SK-N-DZ (cell line): ENCODE measurements around the gene PTRH1.

Experiments used
- DNase-seq: peaks from one replicate; pipeline ENCODE4 v3.0.0-alpha.2; 2015; ENCODE audit warnings: low spot score

The PTRH1 gene

DNA sequence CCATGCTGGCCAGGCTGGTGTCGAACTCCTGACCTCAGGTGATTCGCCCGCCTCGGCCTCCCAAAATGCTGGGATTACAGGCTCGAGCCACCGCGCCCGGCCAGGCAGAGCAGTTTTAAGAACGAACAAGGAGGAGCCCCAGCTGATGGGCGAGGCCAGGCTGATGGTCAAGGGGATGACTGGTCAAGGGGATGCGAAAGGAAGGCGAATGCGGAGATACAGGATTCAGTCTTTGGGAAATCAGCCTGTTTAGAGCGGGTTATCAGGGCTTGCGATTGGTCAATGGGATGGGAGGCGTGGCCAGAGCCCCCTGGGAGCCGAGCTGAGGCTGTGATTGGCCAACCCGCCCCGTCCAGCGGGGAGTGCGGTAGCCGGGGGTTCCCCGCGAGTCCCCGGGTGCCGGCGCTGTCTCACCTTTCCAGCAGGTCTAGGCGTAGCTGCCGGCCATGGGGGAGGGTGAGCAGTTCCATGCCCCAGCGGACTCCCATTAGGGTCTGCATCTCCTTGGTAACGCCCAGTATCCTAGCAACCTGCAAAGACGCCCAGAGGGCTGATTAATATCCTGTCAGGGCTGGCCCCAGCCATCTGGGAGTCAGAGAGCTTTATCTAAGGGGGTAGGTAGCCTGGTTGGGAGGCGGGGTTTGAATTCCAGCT lies 27.1 kb upstream of the PTRH1 start:
- peak; percentile 89 for DNase-seq

DNA sequence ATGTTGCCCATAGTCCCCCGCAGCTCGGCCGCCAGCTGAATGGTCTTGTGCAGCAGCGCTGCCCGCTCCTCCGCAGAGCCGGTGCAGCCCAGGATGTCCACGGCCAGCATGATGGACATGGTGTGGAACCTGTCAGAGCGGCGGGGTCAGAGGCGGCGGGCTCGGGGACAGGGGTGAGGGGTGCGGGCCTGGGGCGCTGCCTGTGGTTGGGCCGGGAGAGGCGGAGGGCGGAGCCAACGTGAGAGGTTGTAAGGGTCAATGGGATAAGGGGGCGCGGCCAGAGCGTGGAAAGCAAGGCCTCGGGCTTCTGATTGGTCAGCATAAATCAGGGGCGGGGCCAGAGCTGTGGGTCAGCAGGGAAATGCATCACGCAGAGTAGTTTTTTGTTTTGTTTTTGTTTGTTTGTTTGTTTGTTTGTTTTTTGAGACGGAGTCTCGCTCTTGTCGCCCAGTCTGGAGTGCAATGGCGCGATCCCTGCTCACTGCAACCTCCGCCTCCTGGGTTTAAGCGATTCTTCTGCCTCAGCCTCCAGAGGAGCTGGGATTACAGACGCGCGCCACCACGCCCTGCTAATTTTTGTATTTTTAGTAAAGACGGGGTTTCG lies 26.5 kb upstream of the PTRH1 start:
- DNase-seq, result no peak

DNA sequence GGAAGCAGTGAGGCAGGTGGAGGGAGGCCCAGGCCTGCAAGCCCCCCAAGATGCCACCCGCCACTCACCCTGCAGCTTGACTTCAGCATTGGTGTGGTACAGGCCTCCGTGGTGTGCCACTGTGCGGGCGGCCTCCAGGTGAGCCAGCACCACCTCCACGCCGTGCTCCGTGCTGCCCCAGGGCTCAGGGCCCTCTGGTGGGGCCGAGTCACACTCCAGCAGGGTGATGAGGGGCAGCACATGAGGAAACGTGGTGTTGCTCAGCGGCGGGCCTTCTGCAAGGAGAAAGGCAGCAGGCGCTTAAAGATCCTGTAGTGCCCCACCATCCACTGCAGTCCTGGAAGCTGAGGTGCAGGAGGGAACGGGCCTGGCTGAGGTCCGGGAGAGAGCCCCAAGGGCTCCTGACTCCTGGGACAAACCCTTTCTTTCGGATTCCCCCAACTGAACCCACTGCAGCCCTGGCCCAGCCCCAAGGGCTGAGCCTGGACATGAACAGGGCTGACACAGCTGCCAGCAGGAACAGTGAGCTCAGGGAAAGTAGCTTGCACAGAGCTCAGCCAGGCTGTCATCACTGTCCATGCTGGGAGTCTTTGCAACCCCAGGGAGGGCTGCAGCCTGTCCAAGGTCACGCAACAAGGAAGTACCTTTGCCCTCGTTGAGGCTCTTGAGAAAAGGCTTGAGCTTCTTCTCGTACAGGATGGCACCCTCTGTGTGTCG lies 24.3 kb upstream of the PTRH1 start:
- DNase-seq, result no peak

DNA sequence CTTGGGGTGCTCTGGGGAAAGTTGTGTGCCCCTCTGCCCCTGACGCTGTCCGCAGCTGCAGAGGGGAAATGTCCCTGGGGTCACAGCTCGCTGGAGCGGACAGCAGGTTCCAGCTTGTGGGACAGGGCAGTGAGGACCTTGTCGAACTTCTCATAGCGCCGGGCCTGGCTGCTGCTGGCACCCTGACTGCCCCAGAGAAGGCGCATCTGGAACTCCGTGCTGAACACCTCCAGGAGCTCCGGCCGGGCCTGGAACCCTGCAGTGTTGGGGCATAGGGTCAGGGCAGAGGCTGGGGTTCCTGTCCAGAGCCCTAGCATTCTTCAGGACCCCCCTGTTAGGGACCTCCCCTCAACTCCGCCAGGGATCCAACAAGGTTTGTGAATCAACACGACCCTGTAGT lies 23.2 kb upstream of the PTRH1 start:
- DNase-seq, result no peak

DNA sequence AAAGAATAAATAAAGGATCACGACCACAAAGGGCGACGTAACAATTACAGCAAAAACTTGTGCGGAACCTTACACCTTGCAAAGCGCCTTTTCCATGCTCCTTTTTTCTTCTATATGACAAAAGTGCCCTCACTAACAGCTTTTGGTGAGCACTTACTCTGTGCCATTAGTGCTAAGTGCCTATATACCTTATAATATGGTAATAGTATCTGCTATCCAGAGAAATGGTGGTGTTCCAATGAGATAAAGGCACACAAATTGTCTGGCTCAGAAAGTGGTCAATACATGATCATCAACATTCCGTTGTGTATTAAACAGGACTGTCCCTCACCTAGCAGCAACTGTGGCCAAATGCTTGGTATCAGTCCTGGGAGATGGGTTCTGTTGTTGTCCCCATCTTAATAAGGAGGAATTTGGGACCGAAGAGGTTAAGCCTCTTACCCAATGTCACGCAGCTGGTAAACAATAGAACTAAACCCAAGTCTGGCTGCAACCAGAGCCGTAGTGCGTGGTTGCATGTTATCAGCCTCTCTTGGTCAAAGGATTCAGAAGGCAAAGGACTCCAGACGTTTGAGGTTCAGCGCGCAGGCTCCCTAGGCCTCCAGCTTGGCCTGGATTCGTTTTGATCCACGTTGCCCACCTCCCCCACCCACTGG lies 20.2 kb upstream of the PTRH1 start:
- no peak for DNase-seq

DNA sequence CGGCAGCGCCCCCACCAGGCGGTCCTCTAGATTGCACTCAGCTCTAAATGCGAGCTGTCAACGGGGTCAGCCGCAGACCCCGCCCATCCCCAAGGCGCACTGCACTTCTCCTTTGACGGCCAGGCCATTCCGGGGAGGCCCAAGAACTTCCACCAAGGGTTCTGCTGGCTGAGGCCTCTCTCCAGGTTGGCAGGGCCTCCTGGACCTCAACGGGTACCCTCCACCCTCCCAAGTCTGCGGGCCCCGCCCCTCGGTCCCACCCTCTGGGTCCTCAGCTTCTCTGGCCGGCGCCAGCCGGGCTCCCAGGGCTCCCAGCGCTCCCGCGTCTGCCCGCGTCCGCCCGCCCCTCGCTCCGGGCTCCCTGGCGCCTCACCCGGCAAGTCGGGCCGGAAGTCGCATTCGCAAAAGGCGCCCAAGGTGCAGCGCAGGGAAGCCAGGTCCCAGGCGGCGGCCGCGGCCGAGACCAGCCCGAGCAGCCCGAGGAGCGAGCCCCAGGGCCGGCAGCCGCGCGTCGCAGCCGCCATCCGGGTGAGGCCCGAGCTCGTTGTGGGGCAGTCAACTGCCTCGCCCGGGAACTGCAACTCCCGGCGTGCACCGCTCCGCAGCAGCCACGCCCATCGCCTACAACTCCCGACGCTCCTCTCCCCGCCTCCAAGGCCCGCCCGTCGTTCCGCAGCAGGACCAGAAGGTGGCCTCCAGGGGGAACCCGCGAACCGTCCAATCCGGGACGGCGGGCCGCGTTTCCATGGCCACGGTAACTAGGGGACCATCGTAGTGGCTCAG lies 19.5 kb upstream of the PTRH1 start, which contains the start of gene TOR2A:
Gene TOR2A (minus strand): TSS at position 548 of the 783 bp plus-strand sequence. CDS start 24 bp downstream, at position 524.
- DNase-seq, result peak; percentile 96

DNA sequence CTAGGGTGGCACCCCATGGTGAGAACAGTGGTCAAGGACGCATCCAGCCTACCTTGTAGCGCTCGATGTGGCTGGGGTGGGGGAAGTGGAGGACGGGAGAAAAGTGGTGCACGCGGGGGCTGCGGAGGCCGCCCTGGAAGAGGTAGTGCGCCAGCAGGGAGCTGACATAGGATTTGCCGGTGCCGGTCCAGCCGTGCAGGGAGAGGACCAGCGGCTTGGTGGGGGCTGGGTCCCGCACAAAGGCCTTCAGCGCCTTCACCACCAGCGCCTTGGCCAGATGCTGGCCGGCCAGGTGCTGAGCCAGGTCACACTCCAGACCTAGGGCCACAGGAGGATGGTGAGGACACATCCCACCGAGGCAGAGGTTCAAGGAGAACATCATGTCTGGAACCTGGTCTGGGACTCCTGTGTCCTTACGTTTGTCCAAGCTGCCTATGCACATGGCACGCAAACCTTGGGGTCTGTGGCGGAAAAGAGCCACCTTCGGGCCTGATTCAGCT lies 18.8 kb upstream of the PTRH1 start:
- no peak for DNase-seq

DNA sequence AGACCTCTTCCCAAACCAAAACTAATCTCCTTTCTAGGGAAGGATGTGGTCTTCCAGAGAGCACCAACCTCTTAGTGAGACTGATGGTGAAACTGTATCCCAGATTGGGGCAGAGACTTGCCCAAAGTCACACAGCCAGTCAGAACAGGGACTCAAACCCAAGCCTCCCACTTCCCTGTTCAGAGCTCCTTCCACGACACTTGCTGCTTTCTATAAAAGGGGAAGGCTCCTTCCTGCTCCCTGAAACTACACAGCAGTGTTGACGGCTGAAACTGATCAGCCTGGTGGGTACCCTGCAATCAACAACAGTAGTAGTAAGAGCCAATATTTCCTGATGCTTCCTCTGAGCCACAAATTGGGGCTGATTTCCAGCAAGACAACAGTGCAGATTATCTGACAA lies 18.2 kb upstream of the PTRH1 start:
- no peak for DNase-seq

DNA sequence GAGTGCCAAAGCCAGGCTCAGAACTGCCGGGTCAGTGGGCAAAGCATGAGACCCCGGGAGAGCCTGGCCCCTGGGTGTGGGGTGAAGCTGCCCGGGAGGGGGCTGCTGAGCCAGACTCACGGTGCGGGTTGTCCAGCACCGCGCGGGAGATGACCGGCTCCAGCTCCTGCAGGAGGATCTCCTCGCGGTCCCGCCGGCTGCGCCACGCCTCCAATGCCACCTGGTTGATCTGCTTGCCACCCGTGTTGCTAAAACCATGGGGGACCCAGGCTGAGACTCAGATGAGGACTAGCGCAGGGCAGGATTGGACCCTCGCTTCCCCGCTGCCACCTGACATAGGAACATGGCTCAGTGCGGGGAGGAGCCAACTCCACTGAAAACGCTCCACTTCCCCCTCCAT lies 17.0 kb upstream of the PTRH1 start:
- no peak for DNase-seq

DNA sequence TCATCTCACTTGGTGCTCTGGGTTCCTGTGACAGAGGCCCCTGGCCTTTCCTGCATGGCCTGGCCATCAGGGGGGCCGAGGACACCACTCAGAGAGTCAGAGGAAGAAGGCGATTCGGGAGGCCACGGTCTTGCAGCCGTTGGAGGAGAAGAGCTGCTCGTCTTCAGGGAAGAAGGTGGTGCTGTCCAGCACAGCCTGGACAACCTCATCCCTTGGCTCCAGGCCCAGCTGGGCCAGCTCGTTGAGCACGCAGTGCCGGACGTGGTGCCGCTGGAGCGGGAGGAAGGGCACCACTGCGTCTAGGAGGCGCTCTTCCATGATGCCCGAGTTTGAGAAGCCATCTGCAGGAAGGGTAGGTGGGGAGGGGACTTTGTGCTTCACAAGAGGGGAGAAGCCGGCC lies 16.5 kb upstream of the PTRH1 start:
- DNase-seq, result no peak

DNA sequence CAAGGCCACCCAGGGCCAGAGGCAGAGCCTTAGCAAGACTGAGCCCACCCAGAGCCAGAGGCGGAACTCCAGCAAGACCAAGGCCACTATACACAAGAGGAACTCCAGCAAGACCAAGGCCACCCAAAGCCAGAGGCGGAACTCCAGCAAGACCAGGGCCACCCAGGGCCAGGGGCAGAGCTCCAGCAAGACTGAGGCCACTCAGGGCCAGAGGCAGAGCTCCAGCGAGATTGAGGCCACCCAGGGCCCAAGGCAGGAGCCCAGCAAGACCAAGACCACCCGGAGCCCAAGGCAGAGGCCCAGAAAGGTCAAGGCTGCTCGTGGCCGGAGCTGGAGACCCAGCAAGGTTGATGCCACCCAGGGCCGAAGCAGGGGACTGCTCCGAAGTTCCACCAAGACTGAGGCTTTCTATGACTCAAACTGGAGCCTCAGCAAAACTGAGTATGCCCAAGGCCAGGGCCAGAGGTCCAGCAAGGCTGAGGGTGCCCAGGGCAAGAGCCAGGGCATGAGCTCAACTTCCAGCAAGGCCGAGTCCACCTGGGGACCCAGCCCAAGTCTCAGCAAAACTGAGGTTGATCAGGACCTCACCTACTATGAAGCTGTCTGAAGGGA lies 15.4 kb upstream of the PTRH1 start:
- no peak for DNase-seq

DNA sequence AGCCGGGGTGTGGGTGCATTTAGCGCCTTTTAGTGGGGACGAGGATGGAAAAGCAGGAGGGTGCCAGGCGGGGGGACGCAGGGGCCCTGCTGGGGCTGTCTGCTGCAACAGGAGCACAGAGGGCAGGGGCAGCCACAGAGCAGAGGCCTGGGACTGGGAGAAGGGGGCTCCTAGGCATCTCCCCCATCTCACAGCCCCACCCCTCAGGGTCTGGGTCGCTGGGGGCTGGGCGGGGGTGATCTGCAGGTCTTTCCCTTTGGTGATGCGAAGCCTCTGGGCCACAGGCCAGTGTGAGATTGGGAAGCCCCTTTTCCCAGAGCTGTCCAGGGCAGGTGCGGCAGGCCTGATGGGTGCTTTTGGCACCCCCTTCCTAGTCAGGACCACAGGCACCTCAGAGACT lies 14.8 kb upstream of the PTRH1 start:
- DNase-seq, result no peak

DNA sequence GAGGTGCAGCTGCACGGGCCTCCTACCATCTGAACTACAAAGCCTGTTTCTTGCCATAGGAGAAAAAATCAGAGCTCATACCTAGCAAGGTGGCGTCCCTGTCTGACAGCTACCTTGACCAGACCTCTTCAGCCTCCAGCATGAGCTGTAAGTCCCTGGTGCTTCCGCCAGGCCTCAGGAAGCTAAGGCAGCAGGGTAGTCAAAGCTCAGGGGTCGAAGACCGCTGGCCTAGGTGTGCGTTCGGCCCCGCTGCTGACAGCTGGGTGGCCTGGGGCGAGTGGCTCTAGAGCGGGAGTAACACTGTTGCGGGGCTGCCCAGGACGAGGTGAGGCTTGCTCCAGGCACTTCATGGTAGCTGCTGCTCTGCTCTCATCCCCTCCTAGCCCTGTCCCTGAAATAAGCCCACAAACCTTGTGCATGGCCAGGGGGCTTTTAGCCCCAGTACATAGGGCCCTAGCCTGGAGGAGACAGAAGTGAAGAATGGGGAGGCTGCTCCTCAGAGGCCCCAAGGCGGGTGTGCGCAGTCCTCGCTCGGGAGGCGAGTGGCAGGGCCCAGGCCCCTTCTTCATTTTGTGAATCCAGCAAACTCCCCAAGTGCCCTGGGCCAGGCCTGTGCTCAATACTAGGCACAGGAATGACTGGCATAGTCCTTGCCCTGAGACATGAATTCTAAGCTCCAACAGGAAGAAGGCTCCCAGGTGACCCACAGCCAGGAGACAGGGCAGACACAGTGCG lies 14.2 kb upstream of the PTRH1 start:
- no peak for DNase-seq

DNA sequence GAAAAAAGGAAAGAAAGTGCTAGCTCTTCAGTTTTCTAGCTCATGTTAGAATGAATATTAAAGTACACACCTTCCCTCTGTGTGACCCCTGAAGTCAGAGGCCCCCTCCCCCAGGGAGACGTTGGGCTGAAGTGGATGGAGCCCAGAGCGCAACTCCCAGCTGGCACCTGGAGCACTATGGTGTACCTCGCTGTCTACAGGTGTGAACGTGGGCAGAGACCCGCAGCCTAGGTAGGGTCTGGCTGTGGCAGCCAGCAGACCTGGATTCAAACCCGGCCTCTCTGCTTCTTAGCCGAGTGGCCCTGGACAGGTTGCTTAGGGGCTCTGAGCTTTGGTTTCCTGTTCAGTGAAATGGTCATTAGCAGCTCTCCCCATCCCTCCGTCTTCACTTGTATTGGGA lies 13.3 kb upstream of the PTRH1 start:
- DNase-seq, result no peak

DNA sequence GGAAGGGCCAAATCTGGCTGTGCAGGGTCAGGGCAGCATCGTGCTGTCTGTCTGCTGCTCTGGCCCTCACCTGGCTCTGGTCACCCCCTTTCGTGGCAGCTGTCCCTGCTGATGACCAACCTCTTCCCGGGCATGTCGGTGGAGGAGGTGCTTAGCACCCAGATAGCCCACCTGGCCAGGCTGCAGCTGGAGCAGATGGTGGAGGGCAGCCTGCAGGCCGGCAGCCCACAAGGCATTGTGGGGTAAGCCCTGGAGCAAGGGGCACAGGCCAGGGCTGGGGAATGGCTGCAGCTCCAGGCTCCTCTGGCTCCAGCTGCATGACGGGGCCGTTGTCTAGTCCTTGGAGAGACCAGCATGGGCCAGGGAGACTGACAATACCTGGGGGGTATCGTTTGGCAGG lies 11.4 kb upstream of the PTRH1 start:
- no peak for DNase-seq

DNA sequence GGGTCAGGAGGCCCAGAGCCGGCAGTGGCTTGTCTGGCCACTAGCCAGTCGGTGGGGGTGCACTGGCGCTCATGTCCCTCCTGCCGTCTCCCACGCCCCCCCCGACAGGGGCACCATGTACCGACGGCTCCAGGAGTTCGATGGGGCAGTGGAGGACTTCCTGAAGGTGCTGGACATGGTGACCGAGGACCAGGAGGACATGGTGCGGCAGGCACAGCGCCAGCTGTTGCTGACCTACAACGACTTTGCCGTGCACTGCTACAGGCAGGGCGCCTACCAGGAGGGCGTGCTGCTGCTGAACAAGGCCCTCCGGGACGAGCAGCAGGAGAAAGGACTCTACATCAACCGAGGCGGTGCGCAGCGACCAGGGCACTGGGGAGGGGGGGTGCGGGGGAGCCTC lies 8.5 kb upstream of the PTRH1 start:
- peak; percentile 68 for DNase-seq

DNA sequence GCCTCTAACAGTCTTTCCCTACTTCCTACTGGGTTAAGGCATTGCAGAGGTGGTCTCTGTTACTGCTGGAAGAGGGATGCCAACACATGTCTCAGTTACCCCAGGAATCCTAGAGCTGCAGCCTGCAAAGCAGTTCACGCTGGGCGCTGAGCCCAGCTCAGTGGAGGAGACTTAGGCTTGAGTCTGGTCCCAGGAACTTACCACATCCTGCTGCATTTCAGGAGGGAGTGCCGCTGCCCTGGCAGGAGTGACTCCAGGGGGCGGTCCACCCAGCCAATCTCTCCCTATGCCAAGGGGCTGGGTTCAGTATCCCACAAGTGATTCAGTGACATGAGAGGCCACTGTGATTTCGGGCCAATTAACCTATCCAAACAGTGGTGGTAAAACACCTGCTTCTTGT lies 8.0 kb upstream of the PTRH1 start:
- DNase-seq, result no peak

DNA sequence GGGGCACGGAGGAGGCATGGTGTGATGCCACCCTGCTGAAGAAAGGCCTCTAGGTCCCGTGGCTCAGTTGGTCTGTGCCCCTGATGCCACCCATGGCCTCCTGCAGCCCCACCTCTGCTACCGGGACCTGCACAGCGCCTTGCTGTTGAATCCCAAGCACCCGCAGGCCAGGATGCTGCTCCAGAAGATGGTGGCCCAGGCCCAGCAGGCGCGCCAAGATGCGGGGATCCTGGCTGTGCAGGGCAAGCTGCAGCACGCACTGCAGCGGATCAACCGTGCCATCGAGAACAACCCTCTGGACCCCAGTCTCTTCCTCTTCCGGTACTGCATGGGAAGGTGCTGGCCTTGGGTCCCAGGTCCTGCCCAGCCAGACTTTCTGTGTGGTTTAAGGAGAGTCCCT lies 7.5 kb upstream of the PTRH1 start:
- DNase-seq, result no peak

DNA sequence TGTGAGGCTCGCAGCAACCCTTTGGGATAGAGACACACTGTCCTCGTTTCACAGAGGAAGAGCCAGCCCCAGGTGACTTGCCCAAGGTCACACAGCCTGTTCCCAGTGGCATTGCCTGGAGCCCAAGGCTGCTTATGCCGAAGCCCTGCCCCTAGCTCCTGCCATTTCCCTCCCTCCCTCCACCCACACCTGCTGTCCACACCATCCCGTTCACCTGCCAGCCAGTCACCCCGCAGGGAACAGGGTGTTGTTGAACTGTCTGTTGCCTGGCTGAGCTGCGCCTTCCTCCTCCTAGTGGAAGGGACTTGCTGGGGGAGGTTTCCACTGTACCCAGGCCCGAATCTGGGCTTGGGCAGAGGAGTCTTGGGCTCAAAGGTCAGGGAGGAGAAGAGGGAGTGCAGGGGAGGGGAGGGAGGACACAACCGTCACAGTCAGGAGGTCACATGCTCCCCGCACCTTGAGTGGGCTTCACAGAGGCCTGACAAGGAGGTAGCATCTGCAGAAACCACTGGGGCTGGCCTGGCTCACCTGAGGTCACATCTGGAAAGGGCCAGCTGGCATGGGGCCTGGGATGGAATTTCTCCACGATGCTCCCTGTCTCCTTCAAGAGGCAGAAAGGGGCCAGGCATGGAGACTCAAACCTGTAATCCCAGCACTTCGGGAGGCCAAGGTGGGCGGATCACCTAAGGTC lies 6.7 kb upstream of the PTRH1 start:
- DNase-seq, result no peak

DNA sequence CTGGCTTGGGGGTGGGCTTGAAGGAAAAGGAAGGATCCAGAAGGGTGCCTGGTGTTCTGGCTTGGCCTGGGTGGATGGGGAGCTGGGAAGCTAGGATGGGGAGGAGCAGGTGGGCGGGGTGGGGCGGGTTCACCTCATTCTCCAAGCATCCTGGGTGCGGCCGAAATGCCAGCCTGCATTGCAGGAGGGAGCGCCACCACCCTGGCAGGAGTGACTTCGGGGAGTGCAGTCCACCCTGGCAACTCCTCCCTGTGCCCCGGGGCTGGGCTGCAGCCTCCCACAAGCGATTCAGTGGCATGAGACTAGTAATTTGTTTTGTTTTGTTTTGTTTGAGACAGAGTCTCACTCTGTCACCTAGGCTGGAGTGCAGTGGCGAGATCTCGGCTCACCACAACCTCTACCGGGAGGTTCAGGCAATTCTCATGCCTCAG lies 5.9 kb upstream of the PTRH1 start:
- DNase-seq, result no peak
